Effector CD4-positive, alpha-beta T cell (primary cell): ENCODE measurements around the gene METTL25B.
A peak's percentile ranks its signal among the peaks of the same experiment; 100 is the strongest.

ENCODE experiments used
- DNase-seq: peaks from one replicate; pipeline ENCODE4 v3.0.0-alpha.2; 2020
- total RNA-seq: gene quantifications from one replicate; lab custom pipeline; 2026; lab: John Stamatoyannopoulos, UW

METTL25B gene
- 20.5 reads per million, percentile 47 among the genes with 10 or more reads in this experiment for total RNA-seq

DNA sequence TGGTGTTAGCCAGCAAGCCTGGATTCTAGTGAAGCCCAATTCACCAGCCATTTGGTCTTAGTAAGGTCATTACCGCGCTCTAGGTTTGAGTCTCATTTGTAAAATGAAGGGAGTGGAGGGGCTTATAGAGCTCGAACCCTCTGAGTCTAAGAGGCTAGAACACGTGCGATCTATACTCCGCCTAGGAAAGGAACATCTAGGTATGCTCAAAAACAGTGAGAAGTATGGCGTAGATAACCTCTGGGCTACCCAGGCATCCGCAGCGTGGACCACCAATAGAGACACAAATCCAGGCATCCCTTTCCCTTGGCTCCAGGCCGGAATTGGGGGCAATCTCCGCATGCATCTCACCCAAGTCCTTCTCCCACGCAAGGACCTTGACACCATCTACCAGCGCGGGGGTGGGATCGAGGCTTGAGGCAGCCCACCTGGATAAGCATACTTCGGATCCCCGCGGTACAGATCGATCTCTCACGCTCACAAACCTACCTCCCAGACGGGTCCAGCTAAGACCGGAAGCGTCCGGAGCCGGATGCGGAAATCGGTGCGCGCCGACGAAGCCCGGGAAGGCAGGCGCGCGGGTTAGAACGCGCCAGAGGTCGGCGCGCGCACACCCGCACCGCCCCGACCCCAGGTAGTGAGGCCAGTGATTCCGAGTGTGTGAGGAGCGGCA lies at the start of gene METTL25B:
Gene METTL25B (plus strand): TSS at position 544 of the 673 bp plus-strand sequence. CDS start 636 bp downstream, outside the sequence.
- peak; percentile 67 for DNase-seq

DNA sequence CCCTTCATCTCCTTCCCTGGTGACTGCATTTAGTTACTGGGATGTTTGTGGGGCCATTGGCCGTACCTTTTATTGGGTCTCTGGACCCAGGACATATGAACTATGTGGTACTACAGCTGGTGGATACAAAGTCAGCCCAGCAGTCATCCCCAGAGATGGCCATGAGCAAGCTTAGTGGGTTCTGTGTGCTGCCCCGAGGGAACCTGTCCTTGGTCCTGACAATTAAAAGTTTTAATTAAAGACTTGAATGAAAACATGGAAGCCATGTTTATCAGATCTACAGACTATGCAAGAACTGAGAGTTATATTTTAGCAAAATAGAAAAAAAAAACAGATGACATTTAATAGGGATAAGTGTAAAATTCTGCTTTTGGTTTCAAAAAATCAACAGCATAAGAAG lies 48.2 kb upstream of the METTL25B start:
- DNase-seq: no peak

GRCh38 chr1:156681196-156681960 lies 46.9 kb upstream of the METTL25B start:
- DNase-seq: no peak

- no peak for DNase-seq
Observed at GRCh38 chr1:156682166-156682890, 45.9 kb upstream of the METTL25B start.

DNA sequence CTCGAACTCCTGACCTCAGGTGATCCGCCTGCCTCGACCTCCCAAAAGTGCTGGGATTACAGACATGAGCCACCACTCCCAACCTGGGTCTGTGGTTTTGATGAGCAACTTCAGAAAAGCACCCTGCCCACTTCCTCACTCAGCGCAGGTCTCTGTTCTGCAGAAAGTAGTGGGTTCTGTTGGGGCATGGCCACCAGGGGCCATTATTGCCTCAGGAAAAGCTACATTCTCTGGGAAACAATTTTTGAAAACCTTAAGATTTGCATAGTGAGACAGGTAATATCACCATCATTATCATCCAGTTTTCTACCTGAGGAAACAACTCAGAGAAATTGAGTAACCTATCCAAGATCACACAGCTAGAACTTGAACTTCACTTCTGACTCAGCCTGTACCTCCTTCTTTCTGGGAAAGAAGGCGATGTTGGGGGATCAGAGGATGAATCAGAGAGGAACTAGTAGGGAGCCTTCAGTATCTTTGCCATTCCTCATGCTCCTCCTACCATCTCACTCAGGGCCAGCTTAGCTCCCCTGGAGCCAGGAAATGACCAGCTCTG lies 44.0 kb upstream of the METTL25B start:
- DNase-seq: no peak

- peak; percentile 76 for DNase-seq
Observed at GRCh38 chr1:156689035-156689952, 39.0 kb upstream of the METTL25B start.

GRCh38 chr1:156689953-156690674 lies 38.2 kb upstream of the METTL25B start:
- no peak for DNase-seq

DNA sequence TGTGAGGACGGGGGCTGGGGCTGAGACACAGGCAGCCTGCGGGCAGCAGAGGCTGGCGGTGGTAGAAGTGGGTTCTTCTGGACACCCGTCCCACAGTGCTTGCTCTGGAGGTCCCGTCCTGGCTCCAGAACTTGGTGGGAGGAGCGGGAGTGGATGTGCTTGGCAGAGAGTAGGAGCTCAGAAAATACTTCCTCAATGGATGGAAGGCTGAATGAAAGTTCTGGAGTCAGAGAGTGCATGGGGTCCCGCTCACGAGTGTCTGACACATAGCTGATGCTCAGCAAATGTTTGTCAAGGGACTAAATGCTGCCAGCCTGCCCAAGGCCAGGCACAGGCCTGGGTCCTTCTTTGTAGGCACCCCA lies 37.6 kb upstream of the METTL25B start:
- DNase-seq: no peak

DNA sequence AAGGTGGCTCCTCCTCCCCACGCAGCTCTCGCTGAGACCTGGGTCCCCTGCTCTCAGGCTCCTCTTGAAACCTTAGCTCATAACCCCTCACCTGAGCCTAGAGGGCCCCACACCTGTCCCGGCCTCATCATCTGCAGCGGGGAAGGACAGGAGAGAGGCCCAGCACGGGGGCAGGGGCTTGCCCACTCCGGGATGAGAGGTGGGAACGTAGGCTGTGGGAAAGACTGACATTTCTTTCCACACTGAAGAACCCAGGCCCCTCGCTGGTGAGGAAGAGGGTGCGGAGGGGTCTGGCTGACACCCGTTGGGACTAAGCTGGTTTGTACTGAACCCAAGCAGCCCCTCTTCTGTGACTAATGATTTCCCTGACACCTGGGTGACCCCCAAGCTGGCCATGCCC lies 37.1 kb upstream of the METTL25B start:
- no peak for DNase-seq

DNA sequence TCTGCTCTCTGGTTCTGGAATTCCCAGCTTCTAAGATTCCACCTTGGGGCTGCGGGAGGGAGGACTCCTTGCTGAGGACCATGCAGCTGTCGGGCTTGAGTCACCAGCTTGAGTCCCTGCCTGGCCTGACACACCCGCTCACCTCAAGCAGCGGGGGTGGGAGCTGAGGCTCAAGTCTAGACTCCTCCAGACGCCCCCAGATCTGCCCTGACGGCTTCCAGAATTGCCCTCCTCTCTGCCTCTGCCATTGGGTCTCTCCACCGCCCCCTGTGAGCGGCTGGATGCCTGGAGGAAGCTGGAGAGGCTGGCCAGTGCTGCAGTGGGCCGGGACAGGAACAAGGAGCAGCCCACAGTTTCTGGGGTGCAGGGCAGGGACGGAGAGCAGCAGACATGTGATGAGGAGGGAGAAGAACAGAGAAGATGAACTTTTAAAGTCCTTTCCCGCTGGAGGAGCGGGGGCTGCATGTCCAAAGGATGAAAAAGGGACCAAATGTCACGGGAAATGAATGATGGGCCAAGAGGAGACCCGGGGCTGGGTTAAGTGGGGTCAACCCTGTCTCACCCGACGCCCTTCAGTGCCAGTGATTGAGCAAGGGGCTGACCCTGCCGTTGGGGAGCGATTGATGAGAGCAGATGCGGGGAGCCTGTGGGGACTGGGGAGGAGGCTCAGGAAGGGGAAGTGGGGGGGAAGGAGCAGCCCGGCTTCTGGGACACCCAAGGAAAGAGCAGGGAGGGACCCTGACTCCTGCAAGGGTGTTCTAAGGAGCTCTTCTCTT lies 36.4 kb upstream of the METTL25B start:
- no peak for DNase-seq

GRCh38 chr1:156692441-156692924 lies 35.8 kb upstream of the METTL25B start:
- DNase-seq: no peak

GRCh38 chr1:156692925-156693847 lies 35.1 kb upstream of the METTL25B start:
- DNase-seq: no peak

DNA sequence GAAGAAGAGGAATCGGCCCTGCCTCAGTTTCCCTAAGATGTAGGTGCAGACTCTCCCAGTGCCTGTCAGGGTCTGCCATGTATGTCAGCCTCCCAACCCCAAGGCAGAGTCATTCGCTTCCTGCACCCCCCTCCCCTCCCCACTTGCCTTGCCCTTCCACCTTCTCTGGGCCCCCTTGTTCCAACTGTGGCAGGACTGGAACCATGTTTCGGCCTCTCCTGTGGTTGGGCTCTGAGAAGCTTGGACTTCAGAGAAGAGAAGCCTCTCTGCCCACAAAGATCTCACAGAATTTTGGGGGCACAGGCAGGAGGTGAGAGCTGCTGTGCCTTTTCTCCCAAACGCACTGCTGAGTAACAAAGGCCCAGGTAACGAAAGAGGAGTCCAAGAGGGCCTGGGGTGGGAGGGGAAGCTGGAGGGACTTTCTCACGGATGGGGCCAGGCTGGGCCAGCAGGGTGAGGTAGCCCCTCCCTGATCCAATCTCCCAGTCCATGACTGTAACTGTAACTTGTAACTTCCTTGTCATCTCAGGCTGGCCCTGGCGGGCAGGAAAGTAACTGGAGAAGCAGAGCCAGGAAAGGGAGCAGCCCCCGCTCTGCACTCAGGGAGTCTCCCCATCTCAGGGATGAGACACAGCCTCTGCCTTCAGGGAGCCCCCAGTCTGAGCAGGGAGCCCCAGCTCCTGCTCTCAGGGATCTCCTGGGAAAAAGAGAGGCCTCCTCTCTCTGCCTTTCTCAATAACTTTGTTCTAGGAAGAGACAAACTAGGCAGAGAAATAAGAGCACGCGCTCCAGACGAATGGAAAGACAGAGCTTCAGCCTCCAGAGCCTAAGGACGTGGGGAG lies 34.2 kb upstream of the METTL25B start:
- DNase-seq: no peak

GRCh38 chr1:156694690-156694962 lies 33.6 kb upstream of the METTL25B start:
- no peak for DNase-seq

DNA sequence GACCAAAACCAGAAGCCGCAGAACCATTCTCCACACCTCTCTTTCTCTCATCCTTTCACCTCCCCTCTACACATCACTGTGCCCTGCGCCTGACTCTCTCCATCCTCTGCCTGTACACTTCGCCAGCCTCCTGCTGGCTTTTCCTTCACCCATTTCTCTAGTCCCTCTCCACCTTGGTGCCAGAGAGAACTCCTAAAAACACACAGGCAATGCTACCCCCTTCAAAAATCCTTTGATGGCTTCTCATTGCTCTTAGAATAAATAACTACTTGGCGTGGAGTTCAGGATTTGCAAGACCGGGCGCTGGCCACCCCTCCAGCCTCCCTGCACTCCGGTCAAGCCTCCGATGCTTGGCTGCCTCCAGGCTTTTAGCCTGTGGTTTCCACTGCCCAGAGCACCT lies 31.5 kb upstream of the METTL25B start:
- no peak for DNase-seq

DNA sequence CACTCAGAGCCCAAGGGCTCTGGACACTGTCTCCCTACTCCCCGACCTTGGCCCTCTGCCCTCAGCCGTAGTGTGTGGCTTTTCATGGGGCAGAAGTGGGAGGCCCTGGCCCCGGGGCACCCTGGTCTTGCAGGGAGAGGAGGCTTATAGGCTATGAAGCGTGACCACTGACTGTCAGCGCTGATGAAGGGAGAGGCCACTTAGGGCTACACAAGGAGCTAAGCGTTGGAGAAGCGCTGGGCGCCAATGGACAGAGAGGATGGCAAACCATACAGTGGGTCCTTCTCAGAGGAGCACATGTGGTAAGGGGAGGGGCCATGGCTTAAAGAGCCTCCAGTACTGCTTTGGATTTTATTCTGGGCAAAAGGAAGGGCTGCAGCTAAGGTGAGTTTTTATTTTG lies 30.8 kb upstream of the METTL25B start:
- no peak for DNase-seq

- no peak for DNase-seq
Observed at GRCh38 chr1:156698995-156699394, 29.3 kb upstream of the METTL25B start.

- DNase-seq: no peak
Observed at GRCh38 chr1:156700736-156701531, 27.3 kb upstream of the METTL25B start.
